Astrocyte (in vitro differentiated cells and primary cell): ENCODE results near the gene THADA. TPM values are rescaled to one million over a fixed set of nuclear protein-coding genes. Genes with fewer than 3 reads are reported as not detected.
"Not testable (repeated sequence)": the region's sequence is repeated elsewhere in the genome, so short reads cannot be mapped to it uniquely, and the experiment has no call there.

Source experiments
- DNase-seq: peaks from one replicate; pipeline ENCODE4 v3.0.0-alpha.2; 2010; ENCODE audit warnings: low read depth
- FAIRE-seq: peaks from 2 replicates; lab custom pipeline; 2011; peaks lifted over from hg19 to GRCh38; lab: Jason Lieb, UNC
- H2AFZ ChIP-seq: 2 replicates; pipeline ENCODE4 v1.6.0; 2012; ENCODE audit warnings: low read depth, low read length, inconsistent platforms
- H3K27ac ChIP-seq: 2 replicates; pipeline ENCODE4 v1.5.1; 2011; ENCODE audit warnings: low read depth, low read length, inconsistent platforms
- H3K27me3 ChIP-seq: 2 replicates; pipeline ENCODE4 v1.6.0; 2011; ENCODE audit warnings: low read length, inconsistent platforms; ENCODE audit not compliant: insufficient read depth
- H3K36me3 ChIP-seq: 2 replicates; pipeline ENCODE4 v1.5.1; 2011; ENCODE audit warnings: low read length, inconsistent platforms; ENCODE audit not compliant: insufficient read depth
- H3K4me1 ChIP-seq: 2 replicates; pipeline ENCODE4 v1.5.1; 2011; ENCODE audit warnings: low read length, inconsistent platforms; ENCODE audit not compliant: insufficient read depth
- H3K4me2 ChIP-seq: 2 replicates; pipeline ENCODE4 v1.6.0; 2012; ENCODE audit warnings: low read length, inconsistent platforms
- H3K4me3 ChIP-seq: 2 replicates; pipeline ENCODE4 v1.5.1; 2011; ENCODE audit warnings: low read depth, mild to moderate bottlenecking, low read length, inconsistent platforms; ENCODE audit not compliant: insufficient read depth
- H3K79me2 ChIP-seq: 2 replicates; pipeline ENCODE4 v1.6.0; 2012; ENCODE audit warnings: mild to moderate bottlenecking, low read length, inconsistent platforms; ENCODE audit not compliant: insufficient read depth
- H3K9ac ChIP-seq: 2 replicates; pipeline ENCODE4 v1.6.0; 2012; ENCODE audit warnings: mild to moderate bottlenecking, low read length, inconsistent platforms
- H3K9me3 ChIP-seq: 2 replicates; pipeline ENCODE4 v1.5.1; 2012; ENCODE audit warnings: low read depth, mild to moderate bottlenecking, low read length, inconsistent platforms; ENCODE audit not compliant: insufficient read depth
- H4K20me1 ChIP-seq: 2 replicates; pipeline ENCODE4 v1.6.0; 2012; ENCODE audit warnings: low read length, inconsistent platforms; ENCODE audit not compliant: insufficient read depth
- H3K27ac Mint-ChIP-seq: one replicate; pipeline ENCODE4 v1.8.0; 2021; ENCODE audit warnings: mild to moderate bottlenecking, mixed read lengths; ENCODE audit not compliant: unreplicated experiment
- H3K27me3 Mint-ChIP-seq: one replicate; pipeline ENCODE4 v1.8.0; 2021; ENCODE audit warnings: low read depth, mixed read lengths; ENCODE audit not compliant: unreplicated experiment
- H3K36me3 Mint-ChIP-seq: one replicate; pipeline ENCODE4 v1.8.0; 2021; ENCODE audit warnings: low read depth, mixed read lengths; ENCODE audit not compliant: unreplicated experiment
- H3K4me1 Mint-ChIP-seq: one replicate; pipeline ENCODE4 v1.8.0; 2021; ENCODE audit warnings: low read depth, mixed read lengths; ENCODE audit not compliant: unreplicated experiment
- H3K4me3 Mint-ChIP-seq: one replicate; pipeline ENCODE4 v1.8.0; 2021; ENCODE audit warnings: mild to moderate bottlenecking, moderate library complexity, mixed read lengths; ENCODE audit not compliant: unreplicated experiment
- H3K9me3 Mint-ChIP-seq: one replicate; pipeline ENCODE4 v1.8.0; 2021; ENCODE audit warnings: mild to moderate bottlenecking, mixed read lengths; ENCODE audit not compliant: unreplicated experiment
- CTCF ChIP-seq: IDR thresholded peaks from 2 replicates; pipeline ENCODE4 v1.5.1; 2011; ENCODE audit warnings: low read depth, mild to moderate bottlenecking, inconsistent platforms, low read length, moderate library complexity; ENCODE audit not compliant: insufficient read depth
- EZH2 ChIP-seq: IDR thresholded peaks from 2 replicates; pipeline ENCODE4 v1.6.1; 2012; ENCODE audit warnings: mild to moderate bottlenecking, low read length, inconsistent platforms; ENCODE audit not compliant: insufficient read depth
- total RNA-seq: library from RNA; stranded (reverse); gene quantifications from 2 replicates; pipeline ENCODE4 v1.2.1, GENCODE V29; 2021

The THADA gene
- total RNA-seq, 1 donor from 2014 or later: 16.2 TPM

DNA sequence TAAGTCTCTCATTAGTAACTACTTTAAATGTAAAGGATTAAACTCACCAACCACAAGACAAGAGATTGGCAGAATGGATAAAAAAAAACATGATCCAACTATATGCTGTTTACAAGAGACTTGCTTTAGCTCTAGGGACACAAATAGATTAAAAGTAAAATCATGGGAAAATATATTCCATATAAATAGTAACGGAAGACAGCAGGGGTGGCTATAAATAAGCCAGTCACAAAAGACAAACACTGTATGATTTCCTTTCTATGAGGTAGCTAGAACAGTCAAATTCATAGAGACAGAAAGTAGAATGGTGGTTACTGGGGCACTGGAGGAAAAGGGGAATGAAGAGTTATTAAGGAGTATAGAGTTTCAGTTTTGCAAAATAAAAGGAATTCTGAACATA is 145.2 kb downstream of the THADA start:
- Mint-ChIP-seq H3K9me3 (no peaks in the 10 kb centered on the region), H3K36me3 (peaks cover 3% of the 10 kb centered on the region), H3K4me3 (no peak overlapping the region), H3K27ac (no peak overlapping the region), H3K4me1 (peaks cover 10% of the 10 kb centered on the region), H3K27me3 (no peaks in the 10 kb centered on the region)
- Histone ChIP-seq H3K9ac (no peak overlapping the region), H3K27me3 (no peaks in the 10 kb centered on the region), H3K4me3 (no peak overlapping the region), H3K4me2 (no peak overlapping the region), H2AFZ (no peak overlapping the region), H4K20me1 (peaks cover 3% of the 10 kb centered on the region), H3K27ac (no peak overlapping the region), H3K4me1 (peaks cover 6% of the 10 kb centered on the region), H3K36me3 (no peaks in the 10 kb centered on the region), H3K79me2 (no peaks in the 10 kb centered on the region), H3K9me3 (no peaks in the 10 kb centered on the region)
- TF ChIP-seq CTCF: no peak
- no peak for TF ChIP-seq EZH2
- no peak for FAIRE-seq
- DNase-seq: no peak

- H4K20me1 ChIP-seq: no peaks in the 10 kb centered on the region
- H3K4me1 ChIP-seq: peaks cover 10% of the 10 kb centered on the region
- H3K9me3 Mint-ChIP-seq: no peaks in the 10 kb centered on the region
- H3K4me3 Mint-ChIP-seq: no peak overlapping the region
- no peaks in the 10 kb centered on the region for H3K36me3 ChIP-seq
- DNase-seq (no peak), FAIRE-seq (no peak)
- no peaks in the 10 kb centered on the region for H3K27me3 ChIP-seq
- H3K27me3 Mint-ChIP-seq: no peaks in the 10 kb centered on the region
- no peak overlapping the region for H3K27ac Mint-ChIP-seq
- H3K9me3 ChIP-seq: no peaks in the 10 kb centered on the region
- H2AFZ ChIP-seq: no peak overlapping the region
- no peak overlapping the region for H3K27ac ChIP-seq
- no peak overlapping the region for H3K4me3 ChIP-seq
- H3K9ac ChIP-seq: no peak overlapping the region
- H3K79me2 ChIP-seq: no peaks in the 10 kb centered on the region
- H3K36me3 Mint-ChIP-seq: peaks cover 6% of the 10 kb centered on the region
- no peak overlapping the region for H3K4me2 ChIP-seq
- H3K4me1 Mint-ChIP-seq: peaks cover 10% of the 10 kb centered on the region
- TF ChIP-seq CTCF: no peak
- TF ChIP-seq EZH2: no peak
Measured at GRCh38 chr2:43448822-43449110, 147.1 kb downstream of the THADA start.

DNA sequence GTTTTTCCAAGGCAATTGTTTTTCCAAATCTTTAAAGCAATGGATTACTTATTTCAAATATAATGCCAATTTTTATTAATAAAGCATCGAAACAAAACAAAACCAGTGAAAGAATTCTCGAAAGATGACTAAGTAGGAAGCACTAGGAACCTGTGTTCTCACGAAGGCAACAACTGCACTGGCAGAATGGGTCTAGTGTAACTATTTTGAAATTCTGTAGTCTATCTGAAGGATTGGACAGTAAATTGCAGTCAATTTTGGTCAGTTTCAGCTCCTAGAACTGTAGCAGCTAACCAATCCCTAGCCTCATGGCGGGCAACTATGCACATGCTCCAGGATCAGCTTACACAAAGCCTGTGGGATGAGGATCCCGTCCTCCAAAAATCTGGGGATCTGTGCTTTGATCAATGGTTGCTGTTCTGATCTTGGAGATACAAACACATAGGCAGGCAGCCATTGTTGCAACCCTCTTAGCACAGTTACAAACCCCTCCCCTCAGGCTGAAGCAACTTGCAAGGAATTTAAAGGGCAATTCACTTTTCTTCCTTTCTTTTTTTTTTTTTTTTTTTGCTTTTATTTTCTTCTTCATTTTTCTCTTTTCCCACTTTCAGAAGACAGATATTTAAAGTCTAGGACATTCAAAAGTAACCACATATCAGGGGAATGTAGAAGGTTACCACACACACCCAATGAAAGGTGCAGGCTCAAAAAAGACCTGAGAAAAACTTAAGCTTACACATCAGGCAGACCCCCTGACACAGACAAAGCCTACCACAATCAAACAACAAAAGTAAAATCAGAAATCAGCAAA is 147.6 kb downstream of the THADA start:
- H3K27me3 Mint-ChIP-seq: no peaks in the 10 kb centered on the region
- FAIRE-seq (no peak), DNase-seq (no peak)
- H3K9me3 Mint-ChIP-seq: no peaks in the 10 kb centered on the region
- Histone ChIP-seq H3K4me3 (no peak overlapping the region), H3K4me2 (no peak overlapping the region), H3K4me1 (peaks cover 10% of the 10 kb centered on the region), H3K36me3 (no peaks in the 10 kb centered on the region), H3K27me3 (no peaks in the 10 kb centered on the region), H4K20me1 (no peaks in the 10 kb centered on the region), H3K9ac (no peak overlapping the region), H3K79me2 (no peaks in the 10 kb centered on the region), H2AFZ (no peak overlapping the region), H3K27ac (no peak overlapping the region), H3K9me3 (no peaks in the 10 kb centered on the region)
- TF ChIP-seq CTCF (no peak), EZH2 (no peak)
- no peak overlapping the region for H3K27ac Mint-ChIP-seq
- no peak overlapping the region for H3K4me3 Mint-ChIP-seq
- H3K36me3 Mint-ChIP-seq: peaks cover 6% of the 10 kb centered on the region
- peaks cover 10% of the 10 kb centered on the region for H3K4me1 Mint-ChIP-seq

DNA sequence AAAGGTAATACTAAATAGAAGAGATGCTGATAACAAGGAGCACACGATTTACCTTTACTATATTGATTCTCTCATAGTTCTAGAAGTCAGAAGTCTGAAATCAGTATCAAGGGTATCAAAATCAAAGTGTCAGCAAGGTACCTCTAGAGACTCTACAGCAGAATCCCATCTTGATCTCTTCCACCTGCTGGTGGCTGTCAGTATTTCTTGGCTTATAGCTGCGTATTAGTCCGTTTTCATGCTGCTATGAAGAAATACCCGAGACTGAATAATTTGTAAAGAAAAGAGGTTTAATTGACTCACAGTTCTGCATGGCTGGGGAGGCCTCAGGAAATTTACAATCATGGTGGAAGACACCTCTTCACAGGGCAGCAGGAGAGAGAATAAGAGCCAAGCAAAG is 149.1 kb downstream of the THADA start:
- not testable (repeated sequence) for H3K4me2 ChIP-seq, H3K27me3 ChIP-seq, H3K4me3 ChIP-seq, FAIRE-seq, H3K9me3 Mint-ChIP-seq, H3K36me3 ChIP-seq, H3K9ac ChIP-seq, H4K20me1 ChIP-seq, H3K27ac ChIP-seq, H3K4me1 Mint-ChIP-seq, H3K27ac Mint-ChIP-seq, H3K4me3 Mint-ChIP-seq, H3K27me3 Mint-ChIP-seq, H3K9me3 ChIP-seq, H2AFZ ChIP-seq, H3K79me2 ChIP-seq, H3K4me1 ChIP-seq, H3K36me3 Mint-ChIP-seq, DNase-seq
